Measurements from ENCODE around the gene EEPD1. TPM values are rescaled to one million over a fixed set of nuclear protein-coding genes. Genes with fewer than 3 reads are reported as not detected.
"Not testable (repeated sequence)": the region's sequence is repeated elsewhere in the genome, so short reads cannot be mapped to it uniquely, and the experiment has no call there.

Gene EEPD1
- total RNA-seq, 1 donor: 4.1 TPM

- no peaks in the 10 kb centered on the region for H3K9me3 ChIP-seq (ENCODE audit: low read depth, low read length)
- no peak overlapping the region for H3K4me3 ChIP-seq (ENCODE audit: low read length)
- H3K27me3 ChIP-seq (ENCODE audit: insufficient read depth, low read length): no peaks in the 10 kb centered on the region
- no peaks in the 10 kb centered on the region for H3K4me1 ChIP-seq (ENCODE audit: insufficient read depth, low read length)
Observed at GRCh38 chr7:36317276-36317675, 164.2 kb downstream of the EEPD1 start.

GRCh38 chr7:36318116-36318515, 165.1 kb downstream of the EEPD1 start:
- Histone ChIP-seq H3K27me3 (ENCODE audit: insufficient read depth, low read length) (no peaks in the 10 kb centered on the region), H3K9me3 (ENCODE audit: low read depth, low read length) (no peaks in the 10 kb centered on the region), H3K4me3 (ENCODE audit: low read length) (no peak overlapping the region), H3K4me1 (ENCODE audit: insufficient read depth, low read length) (no peaks in the 10 kb centered on the region)

GRCh38 chr7:36321284-36321683, 168.2 kb downstream of the EEPD1 start:
- not testable (repeated sequence) for H3K4me3 ChIP-seq (ENCODE audit: low read length); H3K4me1 ChIP-seq (ENCODE audit: insufficient read depth, low read length); H3K27me3 ChIP-seq (ENCODE audit: insufficient read depth, low read length); H3K9me3 ChIP-seq (ENCODE audit: low read depth, low read length)

- no peak overlapping the region for H3K4me3 ChIP-seq (ENCODE audit: low read length)
- no peaks in the 10 kb centered on the region for H3K4me1 ChIP-seq (ENCODE audit: insufficient read depth, low read length)
- no peaks in the 10 kb centered on the region for H3K27me3 ChIP-seq (ENCODE audit: insufficient read depth, low read length)
- no peaks in the 10 kb centered on the region for H3K9me3 ChIP-seq (ENCODE audit: low read depth, low read length)
Observed at GRCh38 chr7:36336390-36336789, 183.3 kb downstream of the EEPD1 start.

- Histone ChIP-seq H3K4me3 (ENCODE audit: low read length) (no peak overlapping the region), H3K9me3 (ENCODE audit: low read depth, low read length) (no peaks in the 10 kb centered on the region), H3K27me3 (ENCODE audit: insufficient read depth, low read length) (no peaks in the 10 kb centered on the region), H3K4me1 (ENCODE audit: insufficient read depth, low read length) (no peaks in the 10 kb centered on the region)
Observed at GRCh38 chr7:36338256-36338655, 185.2 kb downstream of the EEPD1 start.

- Histone ChIP-seq H3K4me3 (ENCODE audit: low read length) (no peak overlapping the region), H3K27me3 (ENCODE audit: insufficient read depth, low read length) (no peaks in the 10 kb centered on the region), H3K9me3 (ENCODE audit: low read depth, low read length) (no peaks in the 10 kb centered on the region), H3K4me1 (ENCODE audit: insufficient read depth, low read length) (no peaks in the 10 kb centered on the region)
Observed at GRCh38 chr7:36343548-36343947, 190.5 kb downstream of the EEPD1 start.

GRCh38 chr7:36344622-36345021, 191.6 kb downstream of the EEPD1 start:
- H3K4me1 ChIP-seq (ENCODE audit: insufficient read depth, low read length): no peaks in the 10 kb centered on the region
- no peak overlapping the region for H3K4me3 ChIP-seq (ENCODE audit: low read length)
- H3K27me3 ChIP-seq (ENCODE audit: insufficient read depth, low read length): no peaks in the 10 kb centered on the region
- H3K9me3 ChIP-seq (ENCODE audit: low read depth, low read length): no peaks in the 10 kb centered on the region

- no peak overlapping the region for H3K4me3 ChIP-seq (ENCODE audit: low read length)
- H3K27me3 ChIP-seq (ENCODE audit: insufficient read depth, low read length): no peaks in the 10 kb centered on the region
- no peaks in the 10 kb centered on the region for H3K4me1 ChIP-seq (ENCODE audit: insufficient read depth, low read length)
- H3K9me3 ChIP-seq (ENCODE audit: low read depth, low read length): no peaks in the 10 kb centered on the region
Observed at GRCh38 chr7:36346260-36346831, 193.3 kb downstream of the EEPD1 start.

GRCh38 chr7:36348256-36348655, 195.2 kb downstream of the EEPD1 start:
- H3K9me3 ChIP-seq (ENCODE audit: low read depth, low read length): no peaks in the 10 kb centered on the region
- H3K27me3 ChIP-seq (ENCODE audit: insufficient read depth, low read length): no peaks in the 10 kb centered on the region
- no peak overlapping the region for H3K4me3 ChIP-seq (ENCODE audit: low read length)
- no peaks in the 10 kb centered on the region for H3K4me1 ChIP-seq (ENCODE audit: insufficient read depth, low read length)

- H3K4me3 ChIP-seq (ENCODE audit: low read length): no peak overlapping the region
- no peaks in the 10 kb centered on the region for H3K4me1 ChIP-seq (ENCODE audit: insufficient read depth, low read length)
- no peaks in the 10 kb centered on the region for H3K27me3 ChIP-seq (ENCODE audit: insufficient read depth, low read length)
- no peaks in the 10 kb centered on the region for H3K9me3 ChIP-seq (ENCODE audit: low read depth, low read length)
Observed at GRCh38 chr7:36348771-36349170, 195.7 kb downstream of the EEPD1 start.

- Histone ChIP-seq H3K4me1 (ENCODE audit: insufficient read depth, low read length) (no peaks in the 10 kb centered on the region), H3K27me3 (ENCODE audit: insufficient read depth, low read length) (no peaks in the 10 kb centered on the region), H3K9me3 (ENCODE audit: low read depth, low read length) (no peaks in the 10 kb centered on the region), H3K4me3 (ENCODE audit: low read length) (no peak overlapping the region)
Observed at GRCh38 chr7:36349626-36350025, 196.6 kb downstream of the EEPD1 start.

Other genes starting within 250 kb of the EEPD1 start
- 3.7 TPM for gene ANLN, start 236.6 kb downstream of the EEPD1 start, total RNA-seq

All from mononuclear cell (primary cell).